Measurements from ENCODE around the gene MAPKAP1.

MAPKAP1 gene

GRCh38 chr9:125685167-125685566, 21.8 kb downstream of the MAPKAP1 start:
- Histone ChIP-seq H2AFZ (ENCODE audit: low read depth, low read length, severe bottlenecking) (no peak overlapping the region), H3K36me3 (ENCODE audit: low read length) (no peaks in the 10 kb centered on the region), H3K27ac (ENCODE audit: low read depth, low read length) (no peak overlapping the region), H3K4me2 (ENCODE audit: low read depth, low read length, poor library complexity, severe bottlenecking) (no peak overlapping the region), H3K27me3 (ENCODE audit: low read length) (no peaks in the 10 kb centered on the region), H3K9me3 (ENCODE audit: insufficient read depth, low read length) (no peaks in the 10 kb centered on the region), H3F3A (ENCODE audit: insufficient read depth) (no peaks in the 10 kb centered on the region), H3K9ac (ENCODE audit: low read length) (no peak overlapping the region), H3K79me2 (ENCODE audit: insufficient read depth, low read length) (peaks cover 31% of the 10 kb centered on the region), H3K9me2 (replicated peaks; ENCODE audit: insufficient read depth, low read length) (no peaks in the 10 kb centered on the region), H3K4me3 (ENCODE audit: insufficient read depth, low read length, poor library complexity, severe bottlenecking) (no peak overlapping the region), H4K20me1 (ENCODE audit: low read depth, low read length) (no peaks in the 10 kb centered on the region)
- no peak for TF ChIP-seq EZH2phosphoT487 (conservative IDR thresholded peaks at IDR 0.05; ENCODE audit: low read length)
- TF ChIP-seq, protein P1, sequence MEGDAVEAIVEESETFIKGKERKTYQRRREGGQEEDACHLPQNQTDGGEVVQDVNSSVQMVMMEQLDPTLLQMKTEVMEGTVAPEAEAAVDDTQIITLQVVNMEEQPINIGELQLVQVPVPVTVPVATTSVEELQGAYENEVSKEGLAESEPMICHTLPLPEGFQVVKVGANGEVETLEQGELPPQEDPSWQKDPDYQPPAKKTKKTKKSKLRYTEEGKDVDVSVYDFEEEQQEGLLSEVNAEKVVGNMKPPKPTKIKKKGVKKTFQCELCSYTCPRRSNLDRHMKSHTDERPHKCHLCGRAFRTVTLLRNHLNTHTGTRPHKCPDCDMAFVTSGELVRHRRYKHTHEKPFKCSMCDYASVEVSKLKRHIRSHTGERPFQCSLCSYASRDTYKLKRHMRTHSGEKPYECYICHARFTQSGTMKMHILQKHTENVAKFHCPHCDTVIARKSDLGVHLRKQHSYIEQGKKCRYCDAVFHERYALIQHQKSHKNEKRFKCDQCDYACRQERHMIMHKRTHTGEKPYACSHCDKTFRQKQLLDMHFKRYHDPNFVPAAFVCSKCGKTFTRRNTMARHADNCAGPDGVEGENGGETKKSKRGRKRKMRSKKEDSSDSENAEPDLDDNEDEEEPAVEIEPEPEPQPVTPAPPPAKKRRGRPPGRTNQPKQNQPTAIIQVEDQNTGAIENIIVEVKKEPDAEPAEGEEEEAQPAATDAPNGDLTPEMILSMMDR (IDR thresholded peaks at IDR 0.05; ENCODE audit: insufficient read depth, low read length, poor library complexity, severe bottlenecking) = no peak

GRCh38 chr9:125683486-125683885, 23.5 kb downstream of the MAPKAP1 start:
- Histone ChIP-seq H3K9me2 (replicated peaks; ENCODE audit: insufficient read depth, low read length) (no peaks in the 10 kb centered on the region), H3K27ac (ENCODE audit: low read depth, low read length) (no peak overlapping the region), H3K27me3 (ENCODE audit: low read length) (no peaks in the 10 kb centered on the region), H3K4me2 (ENCODE audit: low read depth, low read length, poor library complexity, severe bottlenecking) (no peak overlapping the region), H3K9ac (ENCODE audit: low read length) (no peak overlapping the region), H3K4me3 (ENCODE audit: insufficient read depth, low read length, poor library complexity, severe bottlenecking) (no peak overlapping the region), H2AFZ (ENCODE audit: low read depth, low read length, severe bottlenecking) (no peak overlapping the region), H4K20me1 (ENCODE audit: low read depth, low read length) (no peaks in the 10 kb centered on the region), H3K9me3 (ENCODE audit: insufficient read depth, low read length) (no peaks in the 10 kb centered on the region), H3K36me3 (ENCODE audit: low read length) (no peaks in the 10 kb centered on the region), H3K79me2 (ENCODE audit: insufficient read depth, low read length) (peaks cover 34% of the 10 kb centered on the region), H3F3A (ENCODE audit: insufficient read depth) (no peaks in the 10 kb centered on the region)
- no peak for TF ChIP-seq EZH2phosphoT487 (conservative IDR thresholded peaks at IDR 0.05; ENCODE audit: low read length)
- TF ChIP-seq, protein P1 (IDR thresholded peaks at IDR 0.05; ENCODE audit: insufficient read depth, low read length, poor library complexity, severe bottlenecking) = no peak

DNA sequence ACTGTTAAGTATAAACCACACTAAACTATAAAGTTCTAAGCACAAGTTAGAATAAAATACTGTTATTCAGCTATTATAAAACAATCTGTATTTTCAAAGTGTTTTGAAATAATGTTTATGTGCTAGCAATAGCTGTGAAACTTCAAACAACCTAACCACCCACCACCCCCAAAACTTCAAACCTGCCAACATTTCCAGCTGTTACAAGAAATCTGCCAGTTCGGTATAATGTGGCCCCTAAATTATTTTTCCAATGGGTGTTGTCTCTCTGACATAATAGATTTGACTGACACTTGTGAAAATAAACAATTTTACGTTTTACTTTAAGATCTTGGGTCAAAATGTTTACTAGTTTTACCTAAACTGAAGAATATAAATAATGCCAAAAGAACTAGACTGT, 24.7 kb downstream of the MAPKAP1 start:
- Histone ChIP-seq H3K9ac (ENCODE audit: low read length) (no peak overlapping the region), H2AFZ (ENCODE audit: low read depth, low read length, severe bottlenecking) (no peak overlapping the region), H3K27ac (ENCODE audit: low read depth, low read length) (no peak overlapping the region), H3K79me2 (ENCODE audit: insufficient read depth, low read length) (peaks cover 25% of the 10 kb centered on the region), H3K4me2 (ENCODE audit: low read depth, low read length, poor library complexity, severe bottlenecking) (no peak overlapping the region), H4K20me1 (ENCODE audit: low read depth, low read length) (no peaks in the 10 kb centered on the region), H3K9me2 (replicated peaks; ENCODE audit: insufficient read depth, low read length) (no peaks in the 10 kb centered on the region), H3K36me3 (ENCODE audit: low read length) (no peaks in the 10 kb centered on the region), H3K9me3 (ENCODE audit: insufficient read depth, low read length) (no peaks in the 10 kb centered on the region), H3F3A (ENCODE audit: insufficient read depth) (no peaks in the 10 kb centered on the region), H3K27me3 (ENCODE audit: low read length) (no peaks in the 10 kb centered on the region), H3K4me3 (ENCODE audit: insufficient read depth, low read length, poor library complexity, severe bottlenecking) (no peak overlapping the region)
- no peak for TF ChIP-seq EZH2phosphoT487 (conservative IDR thresholded peaks at IDR 0.05; ENCODE audit: low read length)
- TF ChIP-seq, protein P1 (IDR thresholded peaks at IDR 0.05; ENCODE audit: insufficient read depth, low read length, poor library complexity, severe bottlenecking) = no peak
